ENCODE data around the gene GPSM1. TPM values are rescaled to one million over a fixed set of nuclear protein-coding genes. Genes with fewer than 3 reads are reported as not detected.

Gene GPSM1
- total and polyA plus RNA-seq, 9 of the 15 experiments (the other 6 are each of a cell fraction or from before 2014, with no cell fraction given) = 0.04 to 14.2 (median 3.1) TPM

- TF ChIP-seq PBX2 (CRISPR knock-in tag; IDR thresholded peaks at IDR 0.05; ENCODE audit: low read depth) = no peak
- no peak for TF ChIP-seq PBX2 (tag; conservative IDR thresholded peaks at IDR 0.05; ENCODE audit: low read depth)
- TF ChIP-seq ZNF785 (CRISPR knock-in tag; IDR thresholded peaks at IDR 0.05) = no peak
- TF ChIP-seq POLR2G (IDR thresholded peaks at IDR 0.05; ENCODE audit: low read depth, low read length) = peak; percentile 66
- no peak for TF ChIP-seq GTF2A2 (tag; IDR thresholded peaks at IDR 0.05)
- TF ChIP-seq HNRNPK (IDR thresholded peaks at IDR 0.05; ENCODE audit: low read depth, low read length, poor library complexity, severe bottlenecking) = no peak
- TF ChIP-seq ZNF639 (CRISPR knock-in tag; conservative IDR thresholded peaks at IDR 0.05 in 1 of 2, IDR thresholded peaks at IDR 0.05 in 1 of 2) = no peak
- TF ChIP-seq ZNF124 (CRISPR knock-in tag; IDR thresholded peaks at IDR 0.05) = no peak
- TF ChIP-seq POLR2AphosphoS2 (IDR thresholded peaks at IDR 0.05; ENCODE audit: low read length) = peak; percentile 80
- TF ChIP-seq ZFX (CRISPR knock-in tag; IDR thresholded peaks at IDR 0.05) = 0 out of 2 replicates have a peak, but pooled peaks have one; percentile 16
- TF ChIP-seq MGA (IDR thresholded peaks at IDR 0.05) = no peak
Measured at GRCh38 chr9:136364942-136365774, 37.8 kb downstream of the GPSM1 start (continued).

Data from K562 (cell line).